Transverse colon (tissue), 4 donors: ENCODE results near the gene DYNLRB1. TPM values are rescaled to one million over a fixed set of nuclear protein-coding genes. Genes with fewer than 3 reads are reported as not detected.

Source experiments
- DNase-seq: peaks from one replicate; pipeline ENCODE4 v3.0.0-alpha.2; 2019
- H3K27ac ChIP-seq, 4 donors: fragments of 200-600 bp; sonication (generic); 2 replicates each; pipeline ENCODE4 v1.5.1; 2016 to 2018; ENCODE audit warnings: inconsistent platforms in 4 of 4
- H3K27me3 ChIP-seq: fragments of 200-600 bp; sonication (generic); 2 replicates; pipeline ENCODE4 v1.5.1; 2017; ENCODE audit warnings: inconsistent platforms
- H3K36me3 ChIP-seq, 4 donors: fragments of 200-600 bp; sonication (generic); 2 replicates each; pipeline ENCODE4 v1.5.1; 2017 to 2019; ENCODE audit warnings: inconsistent platforms in 4 of 4
- H3K4me1 ChIP-seq, 4 donors: fragments of 200-600 bp; sonication (generic); 2 replicates each; pipeline ENCODE4 v1.5.1; 2017 to 2020; ENCODE audit warnings: inconsistent platforms in 4 of 4
- H3K4me3 ChIP-seq, 4 donors: fragments of 200-600 bp; sonication (generic); 1 replicate in 1 of 4; 2 replicates in 3 of 4; pipeline versions ENCODE4 v1.5.1 to v1.6.1; 2017 to 2019; ENCODE audit warnings: inconsistent platforms in 4 of 4
- H3K9me3 ChIP-seq, 2 donors: fragments of 200-600 bp; sonication (generic); 2 replicates each; pipeline ENCODE4 v1.5.1; 2017 to 2019; ENCODE audit warnings: inconsistent platforms in 2 of 2
- CTCF ChIP-seq, 5 experiments: fragments of 200-600 bp in 3 of 5; fragments of 450-650 bp in 2 of 5; sonication (generic) in 3 of 5; IDR thresholded peaks; 1 replicate in 2 of 5; 2 replicates in 3 of 5; pipeline ENCODE4 v1.5.1; 2016 to 2017; ENCODE audit warnings: antibody characterized with exemption in 5 of 5, inconsistent platforms in 3 of 5, mild to moderate bottlenecking in 2 of 5, moderate library complexity in 1 of 5
- EP300 ChIP-seq: sonication (generic); formaldehyde crosslinking; IDR thresholded peaks from one replicate; pipeline ENCODE4 v1.6.1; 2017; ENCODE audit warnings: antibody characterized with exemption, low read depth
- POLR2A ChIP-seq: fragments of 450-650 bp; IDR thresholded peaks from one replicate; pipeline ENCODE4 v1.6.1; 2016; ENCODE audit warnings: antibody characterized with exemption, mild to moderate bottlenecking, moderate library complexity
- POLR2AphosphoS5 ChIP-seq, 3 donors: sonication (generic); formaldehyde crosslinking; IDR thresholded peaks; one replicate each; pipeline ENCODE4 v1.6.1; 2016; ENCODE audit warnings: antibody characterized with exemption in 3 of 3
- WGBS, 2 donors: methylation state at CpG; one replicate each; pipeline ENCODE4 v1.1.5; 2018; ENCODE audit warnings: low coverage in 1 of 2; 5-methylcytosine and 5-hydroxymethylcytosine counted together
- in situ Hi-C, 4 donors: fragments of 200-750 bp; cut with MboI; loops; one replicate each; pipeline versions ENCODE4 v1.15.0 to v1.15.1; 2017; ENCODE audit warnings: low sequenced_read_pairs in 3 of 4, low pct_ligation_motif_present in 1 of 4, low pct_unique_long_range_greater_than_20kb in 1 of 4
- intact Hi-C: fragments of 100-400 bp; cut with DNase I; formaldehyde crosslinking; loops from one replicate; pipeline ENCODE4 v1.15.1; 2023; ENCODE audit warnings: low total_unique reads
- total RNA-seq, 4 donors: library from RNA; depleted of rRNA; stranded (reverse); fragments of >200 nt; gene quantifications; one replicate each; pipeline ENCODE4 v1.1.0, GENCODE V29; 2016

Gene DYNLRB1
- total RNA-seq, 4 donors from 2014 or later = 80.8 to 178 (median 120) TPM

GRCh38 chr20:34485068-34485634 is 31.1 kb upstream of the DYNLRB1 start:
- H3K27me3 ChIP-seq = no peaks in the 10 kb centered on the region
- no peak overlapping the region for H3K27ac ChIP-seq
- no peak overlapping the region for H3K4me3 ChIP-seq
- TF ChIP-seq POLR2AphosphoS5 (IDR thresholded peaks at IDR 0.05) (no peak), POLR2A (no peak), CTCF (IDR thresholded peaks at IDR 0.05) (no peak), EP300 (no peak)
- WGBS, 2 donors = 79 to 83% methylated on average over 4 of the region's 4 CpGs
- no peaks in the 10 kb centered on the region for H3K4me1 ChIP-seq
- peaks cover 2 to 52% (median 25%) of the 10 kb centered on the region in 4 donors for H3K36me3 ChIP-seq
- intact Hi-C loops (no loop called here), in situ Hi-C loops (loop anchor here in 1 of 4 donors (25.0 kb wide), 1 partner anchor 173 kb away; the partner anchor contains the start of gene AHCY)
- DNase-seq = no peak
- H3K9me3 ChIP-seq = peaks cover 0 to 4% of the 10 kb centered on the region in 2 donors

- Histone ChIP-seq H3K4me1 (no peaks in the 10 kb centered on the region), H3K27me3 (no peaks in the 10 kb centered on the region), H3K9me3 (no peaks in the 10 kb centered on the region), H3K36me3 (peaks cover 0 to 50% (median 22%) of the 10 kb centered on the region in 4 donors), H3K4me3 (no peak overlapping the region), H3K27ac (no peak overlapping the region)
- WGBS, 2 donors = 95 to 98% methylated on average over 4 of the region's 4 CpGs
- no peak for TF ChIP-seq EP300
- no peak for TF ChIP-seq CTCF (IDR thresholded peaks at IDR 0.05)
- intact Hi-C loops (no loop called here), in situ Hi-C loops (loop anchor here in 1 of 4 donors (25.0 kb wide), 1 partner anchor 179 kb away; the partner anchor contains the start of gene AHCY)
- no peak for DNase-seq
Measured at GRCh38 chr20:34491226-34491931, 24.8 kb upstream of the DYNLRB1 start.

GRCh38 chr20:34491932-34492509 is 24.2 kb upstream of the DYNLRB1 start:
- TF ChIP-seq CTCF (IDR thresholded peaks at IDR 0.05) = no peak
- no peak for TF ChIP-seq POLR2AphosphoS5 (IDR thresholded peaks at IDR 0.05)
- no peak for TF ChIP-seq POLR2A
- no peak for TF ChIP-seq EP300
- in situ Hi-C loops = loop anchor here in 1 of 4 donors (25.0 kb wide), 1 partner anchor 180 kb away; the partner anchor contains the start of gene AHCY
- H3K4me1 ChIP-seq = no peaks in the 10 kb centered on the region
- WGBS, 2 donors = 98 to 100% methylated on average over 1 to 4 of the region's 4 CpGs
- H3K4me3 ChIP-seq = no peak overlapping the region
- H3K36me3 ChIP-seq = peaks cover 0 to 56% (median 25%) of the 10 kb centered on the region in 4 donors
- DNase-seq = no peak
- H3K9me3 ChIP-seq = no peaks in the 10 kb centered on the region
- no peak overlapping the region for H3K27ac ChIP-seq
- intact Hi-C loops = no loop called here
- no peaks in the 10 kb centered on the region for H3K27me3 ChIP-seq

GRCh38 chr20:34493646-34494045 is 22.6 kb upstream of the DYNLRB1 start:
- H3K27ac ChIP-seq = no peak overlapping the region
- 84 to 96% methylated on average over 2 to 4 of the region's 4 CpGs for WGBS, 2 donors
- intact Hi-C loops (no loop called here), in situ Hi-C loops (loop anchor here in 1 of 4 donors (25.0 kb wide), 1 partner anchor 181 kb away; the partner anchor contains the start of gene AHCY)
- H3K36me3 ChIP-seq = peaks cover 0 to 62% (median 27%) of the 10 kb centered on the region in 4 donors
- no peaks in the 10 kb centered on the region for H3K27me3 ChIP-seq
- H3K4me1 ChIP-seq = no peaks in the 10 kb centered on the region
- no peak for TF ChIP-seq POLR2A
- no peak for TF ChIP-seq EP300
- TF ChIP-seq CTCF (IDR thresholded peaks at IDR 0.05) = no peak
- TF ChIP-seq POLR2AphosphoS5 (IDR thresholded peaks at IDR 0.05) = no peak
- H3K4me3 ChIP-seq = no peak overlapping the region
- no peak for DNase-seq
- H3K9me3 ChIP-seq = no peaks in the 10 kb centered on the region
